Renal pelvis (tissue), 4 donors: Measurements from ENCODE around the gene RELT. TPM values are rescaled to one million over a fixed set of nuclear protein-coding genes. Genes with fewer than 3 reads are reported as not detected.
A peak's percentile ranks its signal among the peaks of the same experiment; 100 is the strongest.

ENCODE experiments used
- DNase-seq: peaks from one replicate; pipeline ENCODE4 v3.0.0-alpha.2; 2013
- polyA plus RNA-seq, 3 donors: library from polyadenylated mRNA; unstranded; fragments of 120-200 nt; gene quantifications; one replicate each; pipeline ENCODE4 v1.2.1, GENCODE V29; 2013; ENCODE audit not compliant: insufficient read length in 3 of 3

The RELT gene
- polyA plus RNA-seq, 3 donors, result 2.9 to 5.3 (median 3.7) TPM

- DNase-seq, result no peak
These were observed 26.0 kb downstream of the RELT start for GRCh38 chr11:73401924-73402833.

- no peak for DNase-seq
These were observed 26.6 kb downstream of the RELT start for GRCh38 chr11:73402834-73403185.

DNA sequence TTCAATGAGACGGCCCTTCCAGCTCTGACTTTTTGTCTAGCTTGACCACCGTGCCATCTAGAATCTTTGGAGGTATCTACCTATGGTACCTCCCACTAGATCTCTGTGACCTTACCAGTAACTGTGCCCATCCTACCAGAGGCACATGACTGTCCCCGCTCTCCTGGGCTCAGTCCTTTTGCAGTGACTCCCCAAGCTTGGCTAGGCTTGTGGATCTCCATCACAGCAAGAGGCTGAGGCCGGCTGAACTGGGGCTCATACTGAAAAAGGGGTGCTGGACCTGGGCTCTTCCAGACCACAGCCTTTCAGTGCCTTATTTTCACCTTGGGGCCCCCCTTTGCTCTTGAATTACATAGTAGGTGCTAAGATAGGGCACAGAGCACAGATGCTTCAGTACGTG, 27.3 kb downstream of the RELT start:
- DNase-seq, result no peak

DNA sequence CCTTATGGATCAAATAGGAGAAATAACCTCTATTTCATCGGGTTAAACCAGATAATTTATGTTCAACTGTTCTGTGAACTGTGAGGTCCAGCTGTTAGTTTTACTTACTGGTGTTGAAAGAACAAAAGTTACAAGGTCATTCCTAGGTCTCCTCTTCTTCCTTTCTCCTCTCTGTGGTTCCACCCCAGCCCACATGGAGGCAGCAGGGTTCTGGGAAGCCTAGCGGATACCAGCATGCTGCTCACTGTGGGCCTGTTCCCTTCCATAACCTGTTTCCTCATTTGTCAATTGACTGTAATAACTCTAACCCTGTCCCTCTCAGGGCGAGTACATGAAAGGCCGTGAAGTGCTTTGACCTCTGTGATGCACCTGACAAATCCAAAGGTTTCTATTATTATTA, 27.8 kb downstream of the RELT start:
- DNase-seq, result peak; percentile 60

DNA sequence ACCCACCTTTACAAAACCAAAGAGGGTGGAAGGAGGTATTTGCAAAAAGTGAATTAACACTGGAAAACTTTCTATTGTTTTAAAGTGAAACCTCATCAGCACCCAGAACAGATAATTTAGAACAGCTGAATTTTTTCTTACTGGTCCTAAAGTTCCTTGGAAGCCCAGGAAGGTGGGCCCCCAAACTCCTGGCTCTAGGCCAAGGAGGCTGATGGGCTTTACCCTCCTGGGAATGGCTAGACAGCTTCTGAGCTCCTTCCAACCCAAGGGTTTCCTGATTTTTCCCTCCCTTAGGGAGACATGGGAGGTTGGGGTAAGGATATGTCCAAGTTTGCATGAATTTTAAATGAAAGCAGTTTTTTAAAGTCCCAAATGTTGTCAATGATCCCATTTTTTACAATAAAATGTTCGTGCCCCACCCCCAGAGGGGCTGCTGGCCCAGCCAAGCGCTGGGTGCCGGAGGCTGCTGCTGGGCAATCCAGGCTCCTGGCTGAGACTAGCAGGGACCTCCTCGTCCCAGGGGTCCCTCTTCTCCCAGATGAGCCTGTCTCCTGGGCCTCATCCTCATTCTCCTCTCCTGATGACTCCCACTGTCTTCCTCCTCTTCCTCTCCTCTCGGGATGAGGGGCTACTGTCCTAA, 28.4 kb downstream of the RELT start:
- DNase-seq, result no peak

DNA sequence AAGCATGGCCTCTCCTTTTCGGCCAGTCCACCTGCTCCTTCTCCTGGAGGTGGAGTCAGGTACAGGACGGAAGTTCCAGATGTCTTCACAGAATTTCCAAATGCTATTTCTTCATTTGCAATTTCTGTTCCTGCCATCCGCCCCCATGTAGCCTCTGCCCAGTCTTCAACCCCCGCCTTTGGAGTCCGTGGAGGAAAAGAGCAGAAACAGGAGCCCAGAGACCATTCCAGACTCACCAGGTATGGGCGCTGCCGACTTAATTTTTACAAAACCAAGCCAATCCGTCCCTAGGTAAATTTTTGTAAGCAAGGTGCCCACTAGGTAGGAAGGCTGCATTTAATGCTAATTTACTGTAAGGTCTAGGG, 28.9 kb downstream of the RELT start:
- no peak for DNase-seq

DNA sequence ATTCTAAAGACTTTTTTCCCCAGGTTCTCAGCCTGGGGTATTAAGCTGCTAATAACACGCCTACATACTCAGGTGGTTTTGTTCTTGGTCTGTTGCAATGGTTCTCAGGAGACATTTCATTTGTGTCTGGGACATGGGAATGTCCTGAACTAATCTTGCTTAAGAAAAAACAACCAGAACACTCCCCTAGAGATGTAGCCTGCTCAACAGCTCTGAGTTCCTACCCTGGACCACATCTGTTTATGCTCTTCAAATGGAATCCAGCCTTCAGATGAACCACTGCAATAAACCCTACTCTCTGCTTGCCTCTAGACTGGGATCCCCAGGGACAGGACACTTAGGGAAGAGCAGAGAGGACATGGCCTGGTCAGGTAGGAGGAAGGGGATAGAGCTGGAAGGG, 29.9 kb downstream of the RELT start:
- no peak for DNase-seq

- no peak for DNase-seq
These were observed 30.4 kb downstream of the RELT start for GRCh38 chr11:73406619-73407018.

DNA sequence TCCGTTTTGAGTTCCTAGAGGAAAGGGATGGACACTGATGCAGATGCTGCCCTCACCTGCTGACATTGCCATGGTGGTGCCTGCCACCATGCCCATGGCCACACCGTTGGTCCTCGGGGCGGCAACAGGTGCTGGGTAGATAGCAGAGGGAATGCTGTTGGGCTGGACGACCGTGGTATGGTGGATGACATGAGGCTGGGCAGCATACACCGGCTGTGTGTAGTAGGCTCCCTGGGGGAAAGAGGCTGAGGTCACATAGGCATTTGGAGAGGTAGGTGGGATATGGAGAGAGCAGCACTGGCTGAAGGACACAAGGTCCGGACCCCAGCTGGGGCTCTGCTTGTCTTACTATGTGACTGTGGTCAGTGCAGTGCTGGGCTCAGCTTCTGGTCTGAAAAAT, 33.2 kb downstream of the RELT start:
- no peak for DNase-seq

DNA sequence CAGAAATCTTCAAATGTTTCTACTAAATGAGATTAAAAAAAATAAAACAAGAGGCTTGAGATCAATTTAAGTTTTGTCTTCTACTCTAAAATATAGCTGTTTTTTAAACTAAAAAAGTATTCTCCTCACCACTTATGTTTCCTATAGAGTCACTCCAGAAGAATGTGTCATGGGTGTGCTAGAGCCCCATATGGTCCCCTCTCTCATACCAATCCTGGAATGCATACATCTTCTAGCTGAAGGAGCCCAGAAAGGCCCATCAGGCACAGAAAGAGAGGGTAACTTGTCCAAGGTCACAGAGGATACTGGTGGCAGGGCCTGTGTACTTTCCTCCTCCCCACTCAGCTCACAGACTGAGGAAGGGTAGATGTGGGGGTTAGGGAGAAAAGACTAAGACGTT, 34.4 kb downstream of the RELT start:
- no peak for DNase-seq

DNA sequence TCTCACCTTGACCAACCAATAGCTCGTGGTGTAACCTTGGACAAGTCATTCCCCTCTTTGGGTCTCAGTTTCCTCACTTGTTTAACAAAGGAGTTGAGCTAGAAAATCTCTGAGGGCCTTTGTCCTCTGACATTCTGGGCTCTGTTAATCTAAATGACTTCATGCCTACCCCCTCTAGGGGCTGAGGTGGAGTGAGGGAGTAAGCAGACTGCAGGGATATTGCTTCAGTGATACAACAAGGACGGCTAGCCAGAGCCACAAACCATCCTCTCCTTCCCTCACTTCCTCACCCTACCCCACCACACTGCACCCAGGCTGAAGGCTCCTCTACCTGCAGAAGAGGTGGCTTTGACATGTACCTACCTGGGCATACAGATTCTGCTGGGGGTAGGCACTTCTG, 34.8 kb downstream of the RELT start:
- no peak for DNase-seq

DNA sequence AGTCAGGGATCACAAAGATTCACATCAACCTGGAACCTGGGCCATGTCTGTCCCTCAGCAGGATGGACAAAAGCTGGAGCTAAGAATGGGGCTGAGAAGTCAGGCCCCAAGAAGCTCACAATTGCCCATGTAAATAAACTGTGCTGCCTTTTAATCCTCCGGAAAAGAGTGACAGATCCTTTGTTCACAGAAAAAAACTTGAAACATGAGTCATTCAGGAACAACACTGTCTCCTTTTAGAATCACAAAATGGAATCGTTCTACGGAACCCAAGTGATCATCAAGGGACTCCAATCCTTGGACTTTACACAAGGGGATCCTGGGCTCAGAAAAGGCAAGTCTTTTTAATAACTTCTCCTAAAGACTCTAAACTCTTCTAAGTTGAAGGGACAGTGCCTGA, 36.1 kb downstream of the RELT start:
- no peak for DNase-seq

DNA sequence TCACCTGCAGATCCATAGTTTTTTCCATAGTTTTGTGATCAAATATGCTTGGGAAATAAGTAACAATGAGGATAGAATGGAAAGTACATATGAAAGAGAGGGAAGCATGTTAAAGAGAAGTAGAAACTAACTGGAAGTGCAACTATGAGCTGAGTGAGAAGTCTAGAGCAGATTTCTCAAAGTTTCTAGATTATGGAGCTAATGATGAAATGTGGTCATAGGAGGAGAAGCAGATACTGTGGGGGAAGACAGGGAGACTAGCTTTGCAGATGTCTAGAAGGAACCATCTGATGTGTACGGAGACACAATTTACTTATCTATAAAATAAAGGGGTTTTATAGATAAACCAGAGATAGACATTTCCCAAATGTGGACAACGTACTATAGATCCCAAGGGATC, 37.1 kb downstream of the RELT start:
- no peak for DNase-seq

- no peak for DNase-seq
These were observed 38.9 kb downstream of the RELT start for GRCh38 chr11:73414977-73415651.

GRCh38 chr11:73415854-73416615, 39.8 kb downstream of the RELT start:
- DNase-seq, result no peak

- no peak for DNase-seq
These were observed 40.6 kb downstream of the RELT start for GRCh38 chr11:73416786-73417185.

DNA sequence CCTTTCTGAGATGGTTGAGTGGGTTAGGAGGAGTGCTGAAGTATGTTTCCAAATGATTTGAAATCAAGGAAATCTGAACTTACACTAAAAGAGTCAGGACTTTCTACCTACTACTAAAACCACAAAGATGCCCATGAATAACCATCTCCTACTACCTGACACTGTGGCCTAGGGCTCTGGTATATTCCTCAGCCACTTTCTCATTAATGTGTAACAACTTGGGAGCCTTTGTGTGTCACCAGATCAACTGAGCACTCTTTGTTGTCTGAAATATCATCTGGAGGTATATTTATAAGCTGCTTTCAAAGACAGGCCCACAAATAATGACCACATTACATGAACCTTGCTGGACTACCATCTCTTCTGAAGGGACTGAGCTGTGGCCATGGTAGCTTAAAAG, 43.9 kb downstream of the RELT start:
- DNase-seq, result no peak

GRCh38 chr11:73422886-73423285, 46.7 kb downstream of the RELT start:
- no peak for DNase-seq

DNA sequence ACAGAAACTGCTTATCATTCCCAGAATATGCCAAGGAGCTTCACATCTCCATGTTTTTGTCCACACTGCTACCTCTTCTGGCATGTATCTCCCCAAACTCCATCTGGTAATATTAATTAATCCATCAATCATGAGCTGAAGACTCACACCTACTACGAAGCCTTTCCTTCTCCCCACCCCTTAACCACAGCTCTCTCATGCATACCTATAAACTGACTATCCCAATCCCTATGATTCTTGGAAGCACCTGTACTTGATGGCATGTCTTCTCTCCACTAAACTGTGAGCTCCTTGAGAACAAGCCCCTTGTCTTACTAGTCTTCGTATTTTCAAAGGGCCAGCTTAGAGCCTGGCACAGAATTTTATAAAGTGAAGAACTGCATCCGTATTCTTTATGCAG, 47.3 kb downstream of the RELT start:
- no peak for DNase-seq

DNA sequence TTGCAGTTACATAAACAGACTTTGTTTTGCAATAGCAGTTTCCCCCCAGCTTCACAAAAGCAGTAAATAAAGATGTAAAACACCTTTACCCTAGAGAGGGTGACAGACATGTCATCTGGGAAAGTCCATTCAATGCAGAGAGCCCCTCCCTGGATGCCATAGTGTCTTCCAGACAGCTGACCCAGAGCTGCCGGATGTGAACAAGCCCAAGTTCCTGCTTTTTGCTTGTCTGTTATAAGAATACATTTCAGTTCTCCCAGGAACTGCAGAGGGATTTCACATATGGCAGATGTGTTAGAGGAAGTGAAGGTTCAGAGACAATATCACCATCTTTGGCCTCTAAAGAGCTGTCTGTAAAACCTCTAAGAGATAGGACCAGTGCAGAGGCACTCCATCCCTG, 48.9 kb downstream of the RELT start:
- no peak for DNase-seq

- no peak for DNase-seq
These were observed 50.1 kb downstream of the RELT start for GRCh38 chr11:73426219-73426850.

- DNase-seq, result no peak
These were observed 52.0 kb downstream of the RELT start for GRCh38 chr11:73428227-73428626.
